Suprapubic skin (tissue), 4 donors: ENCODE measurements around the gene TMEM156.

Experiments used
- CTCF ChIP-seq, 2 donors: fragments of 200-600 bp in 1 of 2; fragments of 450-650 bp in 1 of 2; sonication (generic) in 1 of 2; IDR thresholded peaks; one replicate each; pipeline ENCODE4 v1.5.1; 2016 to 2019; ENCODE audit warnings: antibody characterized with exemption in 2 of 2, mild to moderate bottlenecking in 1 of 2, moderate library complexity in 1 of 2
- EP300 ChIP-seq: sonication (generic); formaldehyde crosslinking; IDR thresholded peaks from one replicate; pipeline ENCODE4 v1.6.1; 2017; ENCODE audit warnings: antibody characterized with exemption
- POLR2A ChIP-seq, 2 donors: fragments of 450-650 bp; IDR thresholded peaks; one replicate each; pipeline ENCODE4 v1.6.1; 2017; ENCODE audit warnings: antibody characterized with exemption in 2 of 2, mild to moderate bottlenecking in 2 of 2, moderate library complexity in 2 of 2
- POLR2AphosphoS5 ChIP-seq, 3 donors: sonication (generic); formaldehyde crosslinking; IDR thresholded peaks; one replicate each; pipeline ENCODE4 v1.6.1; 2017; ENCODE audit warnings: antibody characterized with exemption in 3 of 3

- TF ChIP-seq EP300 (no peak), POLR2A (IDR thresholded peaks at IDR 0.05) (no peak), CTCF (IDR thresholded peaks at IDR 0.05) (no peak), POLR2AphosphoS5 (IDR thresholded peaks at IDR 0.05) (no peak)
Observed at GRCh38 chr4:38950159-38950558, 82.0 kb downstream of the TMEM156 start.
